Neuronal stem cell (in vitro differentiated cells): ENCODE measurements around the gene COMP.
"Not testable (repeated sequence)": the region's sequence is repeated elsewhere in the genome, so short reads cannot be mapped to it uniquely, and the experiment has no call there.

Experiments used
- DNase-seq: peaks from one replicate; pipeline ENCODE4 v3.0.0-alpha.2; 2013; ENCODE audit warnings: low spot score
- H2AFZ ChIP-seq: one replicate; pipeline ENCODE4 v1.6.1; 2013; ENCODE audit warnings: mild to moderate bottlenecking, low read length, inconsistent platforms
- H2AK5ac ChIP-seq: 2 replicates; pipeline ENCODE4 v1.6.1; 2013; ENCODE audit warnings: low read depth, mild to moderate bottlenecking, inconsistent platforms, low read length, moderate library complexity, mixed read lengths
- H2BK120ac ChIP-seq: 2 replicates; pipeline ENCODE4 v1.6.1; 2013; ENCODE audit warnings: low read depth, mild to moderate bottlenecking, inconsistent platforms, low read length, moderate library complexity, mixed read lengths
- H2BK12ac ChIP-seq: one replicate; pipeline ENCODE4 v1.6.1; 2013; ENCODE audit warnings: low read length, inconsistent platforms
- H2BK15ac ChIP-seq: 2 replicates; pipeline ENCODE4 v1.6.1; 2013; ENCODE audit warnings: mild to moderate bottlenecking, low read length, inconsistent platforms, mixed read lengths
- H2BK5ac ChIP-seq: one replicate; pipeline ENCODE4 v1.6.1; 2013; ENCODE audit warnings: inconsistent platforms, mild to moderate bottlenecking, low read length, moderate library complexity
- H3K14ac ChIP-seq: one replicate; pipeline ENCODE4 v1.6.1; 2013; ENCODE audit warnings: low read length, inconsistent platforms
- H3K18ac ChIP-seq: 2 replicates; pipeline ENCODE4 v1.6.1; 2013; ENCODE audit warnings: low read length, inconsistent platforms
- H3K23ac ChIP-seq: 2 replicates; pipeline ENCODE4 v1.6.1; 2013; ENCODE audit warnings: low read depth, mild to moderate bottlenecking, mixed read lengths, low read length, inconsistent platforms; ENCODE audit not compliant: poor library complexity
- H3K27ac ChIP-seq: replicated peaks from 3 replicates; pipeline ENCODE4 v1.5.1; 2013; ENCODE audit warnings: low read length, inconsistent platforms
- H3K27me3 ChIP-seq, 3 experiments: 2 replicates each; pipeline ENCODE4 v1.6.1; 2013; ENCODE audit warnings: low read length in 3 of 3, mild to moderate bottlenecking in 2 of 3, inconsistent platforms in 1 of 3, low read depth in 1 of 3, mixed read lengths in 1 of 3, moderate library complexity in 1 of 3; ENCODE audit not compliant: control insufficient read depth in 3 of 3, insufficient read depth in 3 of 3
- H3K36me3 ChIP-seq, 2 donors: replicated peaks in 1 of 2; 2 replicates each; pipeline ENCODE4 v1.6.1; 2013; ENCODE audit warnings: low read length in 2 of 2; ENCODE audit not compliant: control insufficient read depth in 2 of 2, insufficient read depth in 2 of 2
- H3K4ac ChIP-seq: 2 replicates; pipeline ENCODE4 v1.6.1; 2013; ENCODE audit warnings: inconsistent platforms, mild to moderate bottlenecking, low read length, moderate library complexity
- H3K4me1 ChIP-seq, 2 donors: 1 replicate in 1 of 2; 2 replicates in 1 of 2; pipeline ENCODE4 v1.6.1; 2013; ENCODE audit warnings: low read length in 2 of 2, low read depth in 1 of 2; ENCODE audit not compliant: control insufficient read depth in 2 of 2, insufficient read depth in 1 of 2
- H3K4me2 ChIP-seq: one replicate; pipeline ENCODE4 v1.6.1; 2013; ENCODE audit warnings: mild to moderate bottlenecking, low read length, inconsistent platforms; ENCODE audit not compliant: insufficient read depth, poor library complexity, severe bottlenecking
- H3K4me3 ChIP-seq, 2 donors: 2 replicates each; pipeline ENCODE4 v1.5.1; 2013; ENCODE audit warnings: low read length in 2 of 2, mild to moderate bottlenecking in 2 of 2, inconsistent platforms in 1 of 2, moderate library complexity in 1 of 2
- H3K79me1 ChIP-seq: one replicate; pipeline ENCODE4 v1.6.1; 2013; ENCODE audit warnings: low read depth, mild to moderate bottlenecking, inconsistent platforms, low read length, moderate library complexity
- H3K9ac ChIP-seq: one replicate; pipeline ENCODE4 v1.6.1; 2013; ENCODE audit warnings: mild to moderate bottlenecking, low read depth, low read length, inconsistent platforms; ENCODE audit not compliant: poor library complexity
- H3K9me3 ChIP-seq, 2 donors: replicated peaks in 1 of 2; 2 replicates each; pipeline versions ENCODE3 to v1.6.1; 2013; ENCODE audit warnings: low read length in 2 of 2, mild to moderate bottlenecking in 2 of 2, inconsistent platforms in 1 of 2, low read depth in 1 of 2, mixed read lengths in 1 of 2, moderate library complexity in 1 of 2; ENCODE audit not compliant: control insufficient read depth in 2 of 2, insufficient read depth in 1 of 2
- H4K8ac ChIP-seq: one replicate; pipeline ENCODE4 v1.6.1; 2013; ENCODE audit warnings: low read depth, mild to moderate bottlenecking, inconsistent platforms, low read length, moderate library complexity
- H4K91ac ChIP-seq: one replicate; pipeline ENCODE4 v1.6.1; 2013; ENCODE audit warnings: low read length, low read depth, mild to moderate bottlenecking, inconsistent platforms; ENCODE audit not compliant: poor library complexity
- WGBS, 2 donors: extraction: QIAGEN DNeasy Blood & Tissue Kit; methylation state at CpG; one replicate each; pipeline ENCODE4 v1.1.7; 2013; ENCODE audit warnings: missing lambda C conversion rate in 2 of 2, mixed read lengths in 1 of 2; ENCODE audit not compliant: insufficient read length in 2 of 2, insufficient replicate concordance in 1 of 2; ENCODE audit errors: extremely low coverage in 2 of 2; 5-methylcytosine and 5-hydroxymethylcytosine counted together

The COMP gene

DNA sequence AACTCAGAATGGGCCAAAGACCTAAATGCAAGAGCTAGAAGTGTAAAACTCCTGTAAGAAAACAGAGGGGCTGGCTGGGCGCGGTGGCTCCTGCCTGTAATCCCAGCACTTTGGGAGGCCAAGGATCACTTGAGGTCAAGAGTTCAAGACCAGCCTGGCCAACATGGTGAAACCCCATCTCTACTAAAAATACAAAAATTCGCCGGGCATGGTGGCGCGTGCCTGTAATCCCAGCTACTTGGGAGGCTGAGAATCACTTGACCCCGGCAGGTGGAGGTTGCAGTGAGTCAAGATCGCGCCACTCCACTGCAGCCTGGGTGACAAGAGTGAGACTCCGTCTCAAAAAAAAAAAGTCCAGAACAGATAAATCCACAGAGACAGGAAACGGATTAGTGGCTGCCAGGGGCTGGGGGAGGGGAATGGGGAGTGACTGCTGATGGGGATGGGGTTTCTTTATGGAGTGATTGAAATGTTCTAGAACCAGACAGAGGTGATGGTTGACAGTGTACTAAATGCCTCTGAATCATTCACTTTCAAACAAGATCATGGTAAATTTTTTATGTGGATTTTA is 57.3 kb downstream of the COMP start:
- not testable (repeated sequence) for DNase-seq, H4K8ac ChIP-seq, H4K91ac ChIP-seq, H3K14ac ChIP-seq, H3K4me2 ChIP-seq, H3K9ac ChIP-seq, H2BK5ac ChIP-seq, H3K23ac ChIP-seq, H3K27ac ChIP-seq, H3K9me3 ChIP-seq, H3K27me3 ChIP-seq, H2AK5ac ChIP-seq, H3K4me3 ChIP-seq, H3K36me3 ChIP-seq, H2AFZ ChIP-seq, H2BK15ac ChIP-seq, H3K18ac ChIP-seq, H2BK120ac ChIP-seq, H2BK12ac ChIP-seq, H3K4me1 ChIP-seq, H3K4ac ChIP-seq
- H3K79me1 ChIP-seq, result peaks cover 14% of the 10 kb centered on the region
- no CpG with 5 or more reads among the region's 11 CpGs for WGBS, 2 donors

DNA sequence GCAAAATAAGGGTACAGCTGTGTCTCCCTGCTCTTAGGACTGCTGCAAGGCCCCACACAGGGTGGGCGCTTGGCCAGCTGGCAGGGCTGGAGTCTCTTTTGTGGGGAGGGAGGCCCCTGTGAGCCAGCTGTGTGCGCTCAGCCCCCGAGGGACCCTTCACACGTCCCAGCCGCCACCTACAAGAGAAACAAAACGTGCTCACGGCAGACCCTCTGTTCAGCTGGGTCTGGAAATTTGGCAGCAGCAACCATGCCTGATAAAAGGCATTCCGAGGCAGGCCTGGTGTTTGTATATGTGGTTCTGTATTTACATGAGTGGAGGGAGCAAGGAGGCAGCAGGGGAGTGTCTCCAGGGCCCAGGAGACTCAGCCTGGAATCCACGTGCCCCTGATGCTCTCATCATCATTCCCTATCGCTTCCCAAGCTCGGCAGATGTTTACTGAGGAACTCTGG is 57.9 kb downstream of the COMP start:
- Histone ChIP-seq H3K9ac (no peak overlapping the region), H2AFZ (no peak overlapping the region), H3K9me3 (no peaks in the 10 kb centered on the region), H2BK5ac (no peak overlapping the region), H3K14ac (no peak overlapping the region), H3K27me3 (no peaks in the 10 kb centered on the region), H3K79me1 (peaks cover 12% of the 10 kb centered on the region), H4K91ac (no peak overlapping the region), H3K4ac (no peak overlapping the region), H3K4me2 (no peak overlapping the region), H3K36me3 (no peaks in the 10 kb centered on the region), H3K23ac (no peak overlapping the region), H2BK12ac (peak overlapping the region; percentile 41), H2AK5ac (peak overlapping the region; percentile 37), H2BK120ac (no peak overlapping the region), H3K18ac (no peak overlapping the region), H4K8ac (no peak overlapping the region), H3K27ac (no peak overlapping the region), H2BK15ac (no peak overlapping the region), H3K4me3 (no peak overlapping the region), H3K4me1 (peaks cover 0 to 6% of the 10 kb centered on the region in 2 donors)
- no peak for DNase-seq
- WGBS, 2 donors, result no CpG with 5 or more reads among the region's 11 CpGs
